Measurements from ENCODE around the gene CBX8. TPM values are rescaled to one million over a fixed set of nuclear protein-coding genes. Genes with fewer than 3 reads are reported as not detected.

CBX8 gene
- total and polyA plus RNA-seq, 4 donors, result 4.8 to 9.3 (median 5.5) TPM

GRCh38 chr17:79820959-79821330 is 24.1 kb upstream of the CBX8 start:
- Histone ChIP-seq H3K4me3 (no peak overlapping the region), H3K4me1 (ENCODE audit: control insufficient read depth in 5 of 5, insufficient read depth in 5 of 5, low read length in 5 of 5) (peaks cover 0 to 3% (median 0%) of the 10 kb centered on the region in 5 donors), H3K9ac (ENCODE audit: insufficient read depth in 1 of 2, low read length in 2 of 2) (no peak overlapping the region), H3K36me3 (ENCODE audit: control insufficient read depth in 4 of 4, insufficient read depth in 4 of 4, low read length in 4 of 4) (no peaks in the 10 kb centered on the region), H3K27me3 (ENCODE audit: control insufficient read depth in 3 of 3, insufficient read depth in 3 of 3, low read length in 2 of 3) (peaks cover 0 to 16% (median 15%) of the 10 kb centered on the region in 3 donors), H3K9me3 (ENCODE audit: control insufficient read depth in 4 of 4, insufficient read depth in 3 of 4, low read length in 3 of 4) (no peaks in the 10 kb centered on the region), H3K27ac (ENCODE audit: low read depth in 1 of 2, low read length in 1 of 2) (no peak overlapping the region)
- DNase-seq (no peak), ATAC-seq (ENCODE audit: insufficient read depth, low FRiP score) (no peak)
- no peak for TF ChIP-seq CTCF (IDR thresholded peaks at IDR 0.05; ENCODE audit: control extremely low read depth, extremely low read depth)
- 94 to 96% methylated on average over 4 of the region's 4 CpGs for WGBS, 2 donors

- no peak overlapping the region for H3K4me3 ChIP-seq
- H3K4me1 ChIP-seq (ENCODE audit: control insufficient read depth in 5 of 5, insufficient read depth in 5 of 5, low read length in 5 of 5), result peaks cover 0 to 8% (median 0%) of the 10 kb centered on the region in 5 donors
- no peak for TF ChIP-seq CTCF (IDR thresholded peaks at IDR 0.05; ENCODE audit: control extremely low read depth, extremely low read depth)
- H3K9me3 ChIP-seq (ENCODE audit: control insufficient read depth in 4 of 4, insufficient read depth in 3 of 4, low read length in 3 of 4), result no peaks in the 10 kb centered on the region
- H3K27me3 ChIP-seq (ENCODE audit: control insufficient read depth in 3 of 3, insufficient read depth in 3 of 3, low read length in 2 of 3), result peaks cover 0 to 18% (median 16%) of the 10 kb centered on the region in 3 donors
- no peaks in the 10 kb centered on the region for H3K36me3 ChIP-seq (ENCODE audit: control insufficient read depth in 4 of 4, insufficient read depth in 4 of 4, low read length in 4 of 4)
- H3K27ac ChIP-seq (ENCODE audit: low read depth in 1 of 2, low read length in 1 of 2), result no peak overlapping the region
- no peak for DNase-seq
- ATAC-seq (ENCODE audit: insufficient read depth, low FRiP score), result no peak
- 93 to 94% methylated on average over 13 of the region's 13 CpGs for WGBS, 2 donors
- no peak overlapping the region for H3K9ac ChIP-seq (ENCODE audit: insufficient read depth in 1 of 2, low read length in 2 of 2)
Observed at GRCh38 chr17:79819534-79820276, 22.8 kb upstream of the CBX8 start.

- 88 to 90% methylated on average over 5 of the region's 5 CpGs for WGBS, 2 donors
- peaks cover 0 to 24% (median 21%) of the 10 kb centered on the region in 3 donors for H3K27me3 ChIP-seq (ENCODE audit: control insufficient read depth in 3 of 3, insufficient read depth in 3 of 3, low read length in 2 of 3)
- no peak overlapping the region for H3K4me3 ChIP-seq
- H3K36me3 ChIP-seq (ENCODE audit: control insufficient read depth in 4 of 4, insufficient read depth in 4 of 4, low read length in 4 of 4), result no peaks in the 10 kb centered on the region
- H3K9ac ChIP-seq (ENCODE audit: insufficient read depth in 1 of 2, low read length in 2 of 2), result no peak overlapping the region
- H3K27ac ChIP-seq (ENCODE audit: low read depth in 1 of 2, low read length in 1 of 2), result no peak overlapping the region
- DNase-seq, result no peak
- peaks cover 0 to 13% (median 4%) of the 10 kb centered on the region in 5 donors for H3K4me1 ChIP-seq (ENCODE audit: control insufficient read depth in 5 of 5, insufficient read depth in 5 of 5, low read length in 5 of 5)
- H3K9me3 ChIP-seq (ENCODE audit: control insufficient read depth in 4 of 4, insufficient read depth in 3 of 4, low read length in 3 of 4), result no peaks in the 10 kb centered on the region
- no peak for TF ChIP-seq CTCF (IDR thresholded peaks at IDR 0.05; ENCODE audit: control extremely low read depth, extremely low read depth)
- ATAC-seq (ENCODE audit: insufficient read depth, low FRiP score), result no peak
Observed at GRCh38 chr17:79819085-79819484, 22.2 kb upstream of the CBX8 start.
